ENCODE results near the gene TMEM144.

The TMEM144 gene

GRCh38 chr4:158209825-158210807, at the start of gene TMEM144:
Gene TMEM144 (plus strand): TSS chr4:158210486. CDS start chr4:158212668, 2,182 bp downstream.
- Histone ChIP-seq H3K4me2 (ENCODE audit: low read depth, low read length) (peak within 1 kb of the TSS; percentile 63), H3K4me3 (ENCODE audit: low read length) (peak within 1 kb of the TSS; percentile 61), H3K79me2 (ENCODE audit: low read length) (0 out of 2 replicates have a peak, but pooled peaks cover 8% of the 10 kb centered on the region), H3F3A (ENCODE audit: insufficient read depth, low read length) (peaks cover 23% of the 10 kb centered on the region), H3K9me2 (replicated peaks; ENCODE audit: insufficient read depth, low read length) (no peaks in the 10 kb centered on the region), H2AFZ (ENCODE audit: low read length) (peak within 1 kb of the TSS; percentile 78), H4K20me1 (ENCODE audit: insufficient read depth, low read length) (no peaks in the 10 kb centered on the region), H3K36me3 (replicated peaks; ENCODE audit: insufficient read depth, low read length) (no peaks in the 10 kb centered on the region), H3K27me3 (replicated peaks; ENCODE audit: insufficient read depth, low read length) (no peaks in the 10 kb centered on the region), H3K9ac (ENCODE audit: low read length) (peak within 1 kb of the TSS; percentile 54), H3K27ac (ENCODE audit: low read length) (peak within 1 kb of the TSS; percentile 86), H3K9me3 (replicated peaks; ENCODE audit: insufficient read depth, low read length) (no peaks in the 10 kb centered on the region), H3K4me1 (ENCODE audit: low read length) (peaks cover 29% of the 10 kb centered on the region)
- TF ChIP-seq EZH2 (optimal IDR thresholded peaks at IDR 0.05; ENCODE audit: low read depth, low read length) (no peak), CTCF (IDR thresholded peaks at IDR 0.05; ENCODE audit: low read length) (no peak), EZH2phosphoT487 (IDR thresholded peaks at IDR 0.05; ENCODE audit: low read length) (no peak)
- DNase-seq, result peak; percentile 77

GRCh38 chr4:158161551-158162354, 48.5 kb upstream of the TMEM144 start:
- DNase-seq, result no peak
- Histone ChIP-seq H3K4me2 (ENCODE audit: low read depth, low read length) (no peak overlapping the region), H3K27me3 (replicated peaks; ENCODE audit: insufficient read depth, low read length) (no peaks in the 10 kb centered on the region), H3K4me3 (ENCODE audit: low read length) (no peak overlapping the region), H3K4me1 (ENCODE audit: low read length) (no peaks in the 10 kb centered on the region), H3K9me3 (replicated peaks; ENCODE audit: insufficient read depth, low read length) (no peaks in the 10 kb centered on the region), H4K20me1 (ENCODE audit: insufficient read depth, low read length) (no peaks in the 10 kb centered on the region), H2AFZ (ENCODE audit: low read length) (no peak overlapping the region), H3K9ac (ENCODE audit: low read length) (no peak overlapping the region), H3F3A (ENCODE audit: insufficient read depth, low read length) (no peaks in the 10 kb centered on the region), H3K36me3 (replicated peaks; ENCODE audit: insufficient read depth, low read length) (no peaks in the 10 kb centered on the region), H3K27ac (ENCODE audit: low read length) (no peak overlapping the region), H3K79me2 (ENCODE audit: low read length) (no peaks in the 10 kb centered on the region), H3K9me2 (replicated peaks; ENCODE audit: insufficient read depth, low read length) (no peaks in the 10 kb centered on the region)
- TF ChIP-seq EZH2phosphoT487 (IDR thresholded peaks at IDR 0.05; ENCODE audit: low read length), result no peak
- TF ChIP-seq EZH2 (optimal IDR thresholded peaks at IDR 0.05; ENCODE audit: low read depth, low read length), result no peak
- TF ChIP-seq CTCF (IDR thresholded peaks at IDR 0.05; ENCODE audit: low read length), result no peak

GRCh38 chr4:158162631-158163030, 47.7 kb upstream of the TMEM144 start:
- Histone ChIP-seq H4K20me1 (ENCODE audit: insufficient read depth, low read length) (no peaks in the 10 kb centered on the region), H3K27me3 (replicated peaks; ENCODE audit: insufficient read depth, low read length) (no peaks in the 10 kb centered on the region), H2AFZ (ENCODE audit: low read length) (no peak overlapping the region), H3K36me3 (replicated peaks; ENCODE audit: insufficient read depth, low read length) (no peaks in the 10 kb centered on the region), H3K27ac (ENCODE audit: low read length) (no peak overlapping the region), H3K4me1 (ENCODE audit: low read length) (no peaks in the 10 kb centered on the region), H3K4me3 (ENCODE audit: low read length) (no peak overlapping the region), H3K9ac (ENCODE audit: low read length) (no peak overlapping the region), H3K4me2 (ENCODE audit: low read depth, low read length) (no peak overlapping the region), H3F3A (ENCODE audit: insufficient read depth, low read length) (no peaks in the 10 kb centered on the region), H3K79me2 (ENCODE audit: low read length) (no peaks in the 10 kb centered on the region), H3K9me3 (replicated peaks; ENCODE audit: insufficient read depth, low read length) (no peaks in the 10 kb centered on the region), H3K9me2 (replicated peaks; ENCODE audit: insufficient read depth, low read length) (no peaks in the 10 kb centered on the region)
- no peak for TF ChIP-seq CTCF (IDR thresholded peaks at IDR 0.05; ENCODE audit: low read length)
- TF ChIP-seq EZH2 (optimal IDR thresholded peaks at IDR 0.05; ENCODE audit: low read depth, low read length), result no peak
- no peak for TF ChIP-seq EZH2phosphoT487 (IDR thresholded peaks at IDR 0.05; ENCODE audit: low read length)
- no peak for DNase-seq
